Breast epithelium (tissue), 4 donors: ENCODE measurements around the gene TVP23C. TPM values are rescaled to one million over a fixed set of nuclear protein-coding genes. Genes with fewer than 3 reads are reported as not detected.

Experiments
- DNase-seq, 2 donors: peaks; one replicate each; pipeline ENCODE4 v3.0.0-alpha.2; 2019; ENCODE audit warnings: low spot score in 2 of 2
- H3K27ac ChIP-seq, 2 donors: fragments of 200-600 bp; sonication (generic) in 1 of 2; one replicate each; pipeline ENCODE4 v1.5.1; 2016 to 2019; ENCODE audit warnings: mild to moderate bottlenecking in 1 of 2
- H3K27me3 ChIP-seq, 2 donors: fragments of 200-600 bp; sonication (generic) in 1 of 2; one replicate each; pipeline versions ENCODE4 v1.5.1 to v1.6.0; 2017 to 2019; ENCODE audit warnings: control low read depth in 1 of 2, mild to moderate bottlenecking in 1 of 2
- H3K36me3 ChIP-seq: fragments of 200-600 bp; one replicate; pipeline ENCODE4 v1.5.1; 2019
- H3K4me1 ChIP-seq, 2 donors: fragments of 200-600 bp; sonication (generic); one replicate each; pipeline ENCODE4 v1.5.1; 2016 to 2019; ENCODE audit warnings: control low read depth in 1 of 2
- H3K4me3 ChIP-seq, 3 donors: fragments of 200-600 bp; sonication (generic); 1 replicate in 2 of 3; 2 replicates in 1 of 3; pipeline ENCODE4 v1.5.1; 2016 to 2019; ENCODE audit warnings: mild to moderate bottlenecking in 3 of 3, moderate library complexity in 2 of 3
- H3K9me3 ChIP-seq, 2 donors: fragments of 200-600 bp; sonication (generic) in 1 of 2; one replicate each; pipeline ENCODE4 v1.5.1; 2016 to 2019; ENCODE audit warnings: control low read depth in 1 of 2
- CTCF ChIP-seq, 3 donors: fragments of 450-650 bp; IDR thresholded peaks; one replicate each; pipeline ENCODE4 v1.5.1; 2016 to 2017; ENCODE audit warnings: antibody characterized with exemption in 3 of 3, mild to moderate bottlenecking in 3 of 3, moderate library complexity in 3 of 3
- POLR2A ChIP-seq: fragments of 450-650 bp; IDR thresholded peaks from one replicate; pipeline ENCODE4 v1.6.1; 2016; ENCODE audit warnings: antibody characterized with exemption, mild to moderate bottlenecking, moderate library complexity
- POLR2AphosphoS5 ChIP-seq, 3 donors: sonication (generic); formaldehyde crosslinking; IDR thresholded peaks; one replicate each; pipeline ENCODE4 v1.6.1; 2017; ENCODE audit warnings: antibody characterized with exemption in 3 of 3
- intact Hi-C: fragments of 100-400 bp; cut with DNase I; formaldehyde crosslinking; loops from one replicate; pipeline ENCODE4 v1.15.1; 2023; ENCODE audit warnings: low total_unique reads
- total RNA-seq, 3 donors: library from RNA; depleted of rRNA; stranded (reverse); fragments of >200 nt; gene quantifications; one replicate each; pipeline ENCODE4 v1.1.0, GENCODE V29; 2016

Gene TVP23C
- total RNA-seq, 3 donors from 2014 or later: 11.8 to 38.6 (median 37.4) TPM

- Histone ChIP-seq H3K27me3 (no peaks in the 10 kb centered on the region), H3K27ac (no peak overlapping the region)
- TF ChIP-seq CTCF (IDR thresholded peaks at IDR 0.05): no peak
- TF ChIP-seq POLR2A: no peak
- TF ChIP-seq POLR2AphosphoS5 (IDR thresholded peaks at IDR 0.05): no peak
Observed at GRCh38 chr17:15492791-15493692, 70.2 kb downstream of the TVP23C start.

GRCh38 chr17:15492186-15492585, 71.1 kb downstream of the TVP23C start:
- H3K4me1 ChIP-seq: no peaks in the 10 kb centered on the region
- no peak overlapping the region for H3K27ac ChIP-seq
- no peak for DNase-seq
- no peaks in the 10 kb centered on the region for H3K36me3 ChIP-seq
- H3K4me3 ChIP-seq: no peak overlapping the region
- H3K9me3 ChIP-seq: no peaks in the 10 kb centered on the region
- intact Hi-C loops: no loop called here
- no peaks in the 10 kb centered on the region for H3K27me3 ChIP-seq
- TF ChIP-seq POLR2A: no peak
- no peak for TF ChIP-seq POLR2AphosphoS5 (IDR thresholded peaks at IDR 0.05)
- no peak for TF ChIP-seq CTCF (IDR thresholded peaks at IDR 0.05)

More at GRCh38 chr17:15492791-15493692, 70.2 kb downstream of the TVP23C start:
- H3K36me3 ChIP-seq: no peaks in the 10 kb centered on the region
- intact Hi-C loops: no loop called here
- H3K4me3 ChIP-seq: no peak overlapping the region
- no peaks in the 10 kb centered on the region for H3K4me1 ChIP-seq
- no peak for DNase-seq
- no peaks in the 10 kb centered on the region for H3K9me3 ChIP-seq

- no peak for DNase-seq
Observed at GRCh38 chr17:15490634-15491261, 72.5 kb downstream of the TVP23C start.

GRCh38 chr17:15488557-15488956, 74.7 kb downstream of the TVP23C start:
- Histone ChIP-seq H3K4me3 (no peak overlapping the region), H3K36me3 (no peaks in the 10 kb centered on the region), H3K27me3 (no peaks in the 10 kb centered on the region), H3K9me3 (no peaks in the 10 kb centered on the region), H3K4me1 (no peaks in the 10 kb centered on the region), H3K27ac (no peak overlapping the region)
- intact Hi-C loops: no loop called here
- TF ChIP-seq CTCF (IDR thresholded peaks at IDR 0.05): no peak
- TF ChIP-seq POLR2AphosphoS5 (IDR thresholded peaks at IDR 0.05): no peak
- no peak for DNase-seq

More at GRCh38 chr17:15490634-15491261, 72.5 kb downstream of the TVP23C start:
- H3K27me3 ChIP-seq: no peaks in the 10 kb centered on the region
- H3K36me3 ChIP-seq: no peaks in the 10 kb centered on the region
- no peak overlapping the region for H3K4me3 ChIP-seq
- TF ChIP-seq POLR2AphosphoS5 (IDR thresholded peaks at IDR 0.05): peak in 2 of 3 donors; percentile 49 to 74
- TF ChIP-seq CTCF (IDR thresholded peaks at IDR 0.05): no peak
- no peak for TF ChIP-seq POLR2A
- peak overlapping the region in 1 of 2 donors; percentile 66 for H3K27ac ChIP-seq
- intact Hi-C loops: no loop called here
- H3K4me1 ChIP-seq: no peaks in the 10 kb centered on the region
- H3K9me3 ChIP-seq: no peaks in the 10 kb centered on the region

- no peaks in the 10 kb centered on the region for H3K27me3 ChIP-seq
- no peak for TF ChIP-seq POLR2A
- no peak for TF ChIP-seq CTCF (IDR thresholded peaks at IDR 0.05)
- TF ChIP-seq POLR2AphosphoS5 (IDR thresholded peaks at IDR 0.05): no peak
- H3K27ac ChIP-seq: no peak overlapping the region
- no peak for DNase-seq
- H3K9me3 ChIP-seq: no peaks in the 10 kb centered on the region
- intact Hi-C loops: no loop called here
- H3K36me3 ChIP-seq: no peaks in the 10 kb centered on the region
- no peaks in the 10 kb centered on the region for H3K4me1 ChIP-seq
- H3K4me3 ChIP-seq: no peak overlapping the region
Observed at GRCh38 chr17:15485045-15485444, 78.2 kb downstream of the TVP23C start.
